Measurements from ENCODE around the gene SCO2. TPM values are rescaled to one million over a fixed set of nuclear protein-coding genes. Genes with fewer than 3 reads are reported as not detected.
"Not testable (repeated sequence)": the region's sequence is repeated elsewhere in the genome, so short reads cannot be mapped to it uniquely, and the experiment has no call there.

SCO2 gene
- total and polyA plus RNA-seq, 12 donors: 0.57 to 2.8 (median 1.1) TPM; not detected in 7

GRCh38 chr22:50540381-50540780 lies 15.0 kb upstream of the SCO2 start:
- ATAC-seq (no peak), DNase-seq (no peak)
- no peak overlapping the region for H3K4me3 ChIP-seq
- intact Hi-C loops (cut with DNase I): no loop called here
- H3K4me1 ChIP-seq: peaks cover 0 to 98% (median 19%) of the 10 kb centered on the region in 9 donors
- H3K27me3 ChIP-seq: peaks cover 0 to 35% (median 2%) of the 10 kb centered on the region in 7 donors
- no peaks in the 10 kb centered on the region for H3K9me3 ChIP-seq
- H3K36me3 ChIP-seq: no peaks in the 10 kb centered on the region
- whole genome bisulfite sequencing, 2 donors: 78 to 83% methylated on average over 10 of the region's 10 CpGs
- peak overlapping the region in 8 of 10 donors; percentile 87 to 99 (median 95) for H3K27ac ChIP-seq
- TF ChIP-seq, protein P1, sequence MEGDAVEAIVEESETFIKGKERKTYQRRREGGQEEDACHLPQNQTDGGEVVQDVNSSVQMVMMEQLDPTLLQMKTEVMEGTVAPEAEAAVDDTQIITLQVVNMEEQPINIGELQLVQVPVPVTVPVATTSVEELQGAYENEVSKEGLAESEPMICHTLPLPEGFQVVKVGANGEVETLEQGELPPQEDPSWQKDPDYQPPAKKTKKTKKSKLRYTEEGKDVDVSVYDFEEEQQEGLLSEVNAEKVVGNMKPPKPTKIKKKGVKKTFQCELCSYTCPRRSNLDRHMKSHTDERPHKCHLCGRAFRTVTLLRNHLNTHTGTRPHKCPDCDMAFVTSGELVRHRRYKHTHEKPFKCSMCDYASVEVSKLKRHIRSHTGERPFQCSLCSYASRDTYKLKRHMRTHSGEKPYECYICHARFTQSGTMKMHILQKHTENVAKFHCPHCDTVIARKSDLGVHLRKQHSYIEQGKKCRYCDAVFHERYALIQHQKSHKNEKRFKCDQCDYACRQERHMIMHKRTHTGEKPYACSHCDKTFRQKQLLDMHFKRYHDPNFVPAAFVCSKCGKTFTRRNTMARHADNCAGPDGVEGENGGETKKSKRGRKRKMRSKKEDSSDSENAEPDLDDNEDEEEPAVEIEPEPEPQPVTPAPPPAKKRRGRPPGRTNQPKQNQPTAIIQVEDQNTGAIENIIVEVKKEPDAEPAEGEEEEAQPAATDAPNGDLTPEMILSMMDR (IDR thresholded peaks at IDR 0.05): no peak

DNA sequence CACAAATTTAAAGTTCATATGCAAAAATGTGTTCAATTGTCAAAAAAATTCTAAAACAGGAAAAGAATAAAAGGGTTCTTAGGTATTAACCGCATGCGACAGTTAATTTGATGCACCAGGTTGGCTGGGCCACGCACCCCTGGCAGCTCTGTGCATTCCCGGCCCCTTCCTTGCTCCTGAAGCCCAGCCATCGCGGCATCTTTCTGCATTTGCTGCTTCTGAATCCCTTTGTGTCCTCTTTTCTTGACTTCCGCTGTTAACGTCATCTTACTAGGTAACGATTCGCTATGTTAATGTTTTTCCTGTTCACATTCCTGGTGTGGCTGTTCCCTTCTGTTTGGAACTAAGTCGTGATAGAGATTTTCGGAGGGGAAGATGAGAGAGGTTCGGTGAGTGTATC lies 12.4 kb upstream of the SCO2 start:
- intact Hi-C loops (cut with DNase I): no loop called here
- no peaks in the 10 kb centered on the region for H3K9me3 ChIP-seq
- H3K4me3 ChIP-seq: no peak overlapping the region
- DNase-seq (no peak), ATAC-seq (no peak)
- WGBS, 2 donors: 89 to 90% methylated on average over 13 of the region's 13 CpGs
- H3K27ac ChIP-seq: peak overlapping the region in 8 of 10 donors; percentile 87 to 99 (median 95)
- TF ChIP-seq, protein P1 (IDR thresholded peaks at IDR 0.05): no peak
- no peaks in the 10 kb centered on the region for H3K36me3 ChIP-seq
- peaks cover 0 to 35% (median 13%) of the 10 kb centered on the region in 7 donors for H3K27me3 ChIP-seq
- H3K4me1 ChIP-seq: peaks cover 0 to 97% (median 17%) of the 10 kb centered on the region in 9 donors

DNA sequence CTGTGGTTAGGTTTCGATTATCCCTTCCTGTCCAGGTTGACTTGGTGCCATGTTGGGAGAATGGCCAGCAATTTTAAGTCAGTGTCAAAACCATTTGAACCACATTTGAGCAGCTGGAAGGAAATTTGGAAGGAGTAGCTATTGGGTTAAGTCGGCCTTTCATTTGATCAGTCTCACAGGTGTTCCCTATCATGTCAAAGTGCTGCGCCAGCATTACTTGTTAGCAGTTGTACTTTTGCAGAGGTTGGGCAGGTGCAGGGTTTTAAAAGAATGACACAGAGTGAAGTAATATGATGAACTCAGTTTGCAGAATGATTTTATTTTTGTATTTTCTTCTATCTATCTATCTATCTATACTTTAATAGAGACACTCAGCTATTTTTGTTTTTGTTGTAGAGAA lies 10.8 kb upstream of the SCO2 start:
- DNase-seq (no peak), ATAC-seq (no peak)
- WGBS, 2 donors: 76 to 84% methylated on average over 3 of the region's 3 CpGs
- Histone ChIP-seq H3K9me3 (no peaks in the 10 kb centered on the region), H3K27ac (peak overlapping the region in 1 of 10 donors; percentile 99), H3K4me1 (peaks cover 0 to 88% (median 24%) of the 10 kb centered on the region in 9 donors), H3K4me3 (no peak overlapping the region), H3K36me3 (no peaks in the 10 kb centered on the region), H3K27me3 (peaks cover 0 to 47% (median 13%) of the 10 kb centered on the region in 7 donors)
- intact Hi-C loops (cut with DNase I): no loop called here
- TF ChIP-seq, protein P1 (IDR thresholded peaks at IDR 0.05): no peak

- WGBS, 2 donors: 92 to 94% methylated on average over 7 of the region's 8 CpGs
Measured at GRCh38 chr22:50535113-50535512, 9.7 kb upstream of the SCO2 start.

DNA sequence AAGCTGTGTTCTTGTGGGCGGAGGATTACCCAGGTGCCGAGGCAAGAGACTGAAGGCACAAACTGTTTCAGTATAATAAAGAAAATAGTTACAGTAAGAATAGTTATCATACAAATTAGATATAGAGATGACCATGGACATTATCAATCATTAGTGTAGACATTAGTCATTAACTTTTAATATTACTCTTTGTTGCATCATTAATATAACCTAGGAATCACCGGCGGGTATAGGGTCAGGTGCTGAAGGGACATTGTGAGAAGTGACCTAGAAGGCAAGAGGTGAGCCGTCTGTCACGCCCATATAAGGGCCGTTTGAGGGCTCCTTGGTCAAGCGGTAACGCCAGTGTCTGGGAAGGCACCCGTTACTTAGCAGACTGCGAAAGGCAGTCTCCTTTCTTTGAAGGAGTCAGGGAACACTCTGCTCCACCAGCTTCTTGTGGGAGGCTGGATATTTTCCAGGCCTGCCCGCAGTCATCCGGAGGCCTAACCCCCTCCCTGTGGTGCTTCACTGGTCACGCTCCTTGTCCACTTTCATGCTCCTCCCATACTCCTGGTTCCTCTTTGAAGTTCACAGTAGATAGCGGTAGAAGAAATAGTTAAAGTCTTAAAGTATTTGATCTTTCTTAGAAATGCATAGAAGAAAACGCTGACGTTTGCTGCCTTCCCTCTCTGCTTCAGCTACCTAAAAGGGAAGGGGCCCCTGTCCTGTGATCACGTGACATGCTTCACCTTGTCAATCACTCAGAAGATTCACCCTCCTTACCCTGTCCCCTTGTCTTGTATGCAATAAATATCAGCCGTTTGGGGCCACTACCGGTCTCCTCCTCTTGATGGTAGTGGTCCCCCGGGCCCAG lies 8.7 kb upstream of the SCO2 start:
- peaks cover 3 to 63% (median 24%) of the 10 kb centered on the region in 7 donors for H3K27me3 ChIP-seq
- not testable (repeated sequence) for H3K4me3 ChIP-seq, ATAC-seq, H3K9me3 ChIP-seq, DNase-seq, H3K36me3 ChIP-seq
- 47 to 52% methylated on average over 21 of the region's 21 CpGs for WGBS, 2 donors
- intact Hi-C loops (cut with DNase I): loop anchor here in 2 of 10 donors (5.0 kb wide), 1 partner anchor 88 kb away; no protein-coding TSS in a partner anchor
- peaks cover 9 to 70% (median 39%) of the 10 kb centered on the region in 9 donors for H3K4me1 ChIP-seq
- H3K27ac ChIP-seq: peak overlapping the region in 4 of 10 donors; percentile 2 to 99 (median 71)

More at GRCh38 chr22:50535113-50535512, 9.7 kb upstream of the SCO2 start:
- Histone ChIP-seq H3K4me3 (no peak overlapping the region), H3K36me3 (no peaks in the 10 kb centered on the region), H3K4me1 (peaks cover 5 to 77% (median 34%) of the 10 kb centered on the region in 9 donors), H3K9me3 (no peaks in the 10 kb centered on the region), H3K27me3 (peaks cover under 1 to 58% (median 18%) of the 10 kb centered on the region in 7 donors), H3K27ac (peak overlapping the region in 3 of 10 donors; percentile 0 to 99 (median 99))
- intact Hi-C loops (cut with DNase I): no loop called here
- TF ChIP-seq, protein P1 (IDR thresholded peaks at IDR 0.05): no peak
- ATAC-seq (no peak), DNase-seq (no peak)
